ENCODE data around the gene DSEL. TPM values are rescaled to one million over a fixed set of nuclear protein-coding genes. Genes with fewer than 3 reads are reported as not detected.

Gene DSEL
- total RNA-seq, 2 donors from 2014 or later = 4.2 to 5.9 TPM

- H3K4me1 ChIP-seq = no peaks in the 10 kb centered on the region
- DNase-seq = no peak
- no peaks in the 10 kb centered on the region for H3K27me3 ChIP-seq
- no peak overlapping the region for H3K27ac ChIP-seq
- no peak for TF ChIP-seq CTCF (IDR thresholded peaks at IDR 0.05)
- no peak for TF ChIP-seq POLR2A (IDR thresholded peaks at IDR 0.05)
- H3K9me3 ChIP-seq = no peaks in the 10 kb centered on the region
- H3K4me3 ChIP-seq = no peak overlapping the region
- intact Hi-C loops (cut with DNase I) = no loop called here
- no peak for ATAC-seq
- no peaks in the 10 kb centered on the region for H3K36me3 ChIP-seq (replicated peaks in 1 of 2; ENCODE audit: insufficient read depth in 1 of 2, low read depth in 2 of 2)
These were observed 29.2 kb upstream of the DSEL start for GRCh38 chr18:67545681-67546080.

GRCh38 chr18:67540559-67540958 lies 24.0 kb upstream of the DSEL start:
- ATAC-seq (no peak), DNase-seq (no peak)
- Histone ChIP-seq H3K27ac (no peak overlapping the region), H3K4me1 (no peaks in the 10 kb centered on the region), H3K9me3 (no peaks in the 10 kb centered on the region), H3K36me3 (replicated peaks in 1 of 2; ENCODE audit: insufficient read depth in 1 of 2, low read depth in 2 of 2) (no peaks in the 10 kb centered on the region), H3K4me3 (no peak overlapping the region), H3K27me3 (no peaks in the 10 kb centered on the region)
- 85 to 89% methylated on average over 5 of the region's 5 CpGs for WGBS, 2 donors
- TF ChIP-seq POLR2A (IDR thresholded peaks at IDR 0.05) = no peak
- no peak for TF ChIP-seq CTCF (IDR thresholded peaks at IDR 0.05)
- intact Hi-C loops (cut with DNase I) = no loop called here

- no peak for TF ChIP-seq CTCF (IDR thresholded peaks at IDR 0.05)
- 61 to 72% methylated on average over 2 of the region's 2 CpGs for WGBS, 2 donors
These were observed 15.4 kb upstream of the DSEL start for GRCh38 chr18:67531929-67532328.

GRCh38 chr18:67525328-67526099 lies 9.0 kb upstream of the DSEL start:
- Histone ChIP-seq H3K9me3 (no peaks in the 10 kb centered on the region), H3K27ac (peak overlapping the region; percentile 22 to 58 (median 50)), H3K4me3 (no peak overlapping the region), H3K27me3 (no peaks in the 10 kb centered on the region), H3K36me3 (replicated peaks in 1 of 2; ENCODE audit: insufficient read depth in 1 of 2, low read depth in 2 of 2) (no peaks in the 10 kb centered on the region), H3K4me1 (no peaks in the 10 kb centered on the region)
- peak; percentile 49 to 74 (median 69) for DNase-seq
- whole genome bisulfite sequencing, 2 donors = 40 to 49% methylated on average over 3 of the region's 3 CpGs
- TF ChIP-seq CTCF (IDR thresholded peaks at IDR 0.05) = no peak
- no peak for TF ChIP-seq POLR2A (IDR thresholded peaks at IDR 0.05)
- ATAC-seq = peak; percentile 92
- intact Hi-C loops (cut with DNase I) = no loop called here

More at GRCh38 chr18:67531929-67532328, 15.4 kb upstream of the DSEL start:
- no peak overlapping the region for H3K27ac ChIP-seq
- ATAC-seq (no peak), DNase-seq (no peak)
- no peaks in the 10 kb centered on the region for H3K27me3 ChIP-seq
- H3K9me3 ChIP-seq = no peaks in the 10 kb centered on the region
- intact Hi-C loops (cut with DNase I) = no loop called here
- H3K36me3 ChIP-seq (replicated peaks in 1 of 2; ENCODE audit: insufficient read depth in 1 of 2, low read depth in 2 of 2) = no peaks in the 10 kb centered on the region
- H3K4me3 ChIP-seq = no peak overlapping the region
- no peaks in the 10 kb centered on the region for H3K4me1 ChIP-seq

GRCh38 chr18:67520351-67520921 lies 3.9 kb upstream of the DSEL start:
- DNase-seq (peak in 1 of 4 donors; percentile 11), ATAC-seq (no peak)
- TF ChIP-seq POLR2A (IDR thresholded peaks at IDR 0.05) (no peak), CTCF (IDR thresholded peaks at IDR 0.05) (no peak)
- 76 to 87% methylated on average over 2 of the region's 2 CpGs for WGBS, 2 donors
- Histone ChIP-seq H3K4me1 (peaks cover 6% of the 10 kb centered on the region), H3K27me3 (no peaks in the 10 kb centered on the region), H3K9me3 (no peaks in the 10 kb centered on the region), H3K4me3 (no peak overlapping the region), H3K27ac (no peak overlapping the region), H3K36me3 (replicated peaks in 1 of 2; ENCODE audit: insufficient read depth in 1 of 2, low read depth in 2 of 2) (no peaks in the 10 kb centered on the region)
- intact Hi-C loops (cut with DNase I) = no loop called here
